GM12872 (cell line): Measurements from ENCODE around the gene SLC1A2.

Source experiments
- CTCF ChIP-seq: IDR thresholded peaks from 3 replicates; pipeline ENCODE4 v1.5.1; 2011; ENCODE audit warnings: low read depth, mild to moderate bottlenecking, low read length, moderate library complexity; ENCODE audit not compliant: insufficient read depth

SLC1A2 gene

DNA sequence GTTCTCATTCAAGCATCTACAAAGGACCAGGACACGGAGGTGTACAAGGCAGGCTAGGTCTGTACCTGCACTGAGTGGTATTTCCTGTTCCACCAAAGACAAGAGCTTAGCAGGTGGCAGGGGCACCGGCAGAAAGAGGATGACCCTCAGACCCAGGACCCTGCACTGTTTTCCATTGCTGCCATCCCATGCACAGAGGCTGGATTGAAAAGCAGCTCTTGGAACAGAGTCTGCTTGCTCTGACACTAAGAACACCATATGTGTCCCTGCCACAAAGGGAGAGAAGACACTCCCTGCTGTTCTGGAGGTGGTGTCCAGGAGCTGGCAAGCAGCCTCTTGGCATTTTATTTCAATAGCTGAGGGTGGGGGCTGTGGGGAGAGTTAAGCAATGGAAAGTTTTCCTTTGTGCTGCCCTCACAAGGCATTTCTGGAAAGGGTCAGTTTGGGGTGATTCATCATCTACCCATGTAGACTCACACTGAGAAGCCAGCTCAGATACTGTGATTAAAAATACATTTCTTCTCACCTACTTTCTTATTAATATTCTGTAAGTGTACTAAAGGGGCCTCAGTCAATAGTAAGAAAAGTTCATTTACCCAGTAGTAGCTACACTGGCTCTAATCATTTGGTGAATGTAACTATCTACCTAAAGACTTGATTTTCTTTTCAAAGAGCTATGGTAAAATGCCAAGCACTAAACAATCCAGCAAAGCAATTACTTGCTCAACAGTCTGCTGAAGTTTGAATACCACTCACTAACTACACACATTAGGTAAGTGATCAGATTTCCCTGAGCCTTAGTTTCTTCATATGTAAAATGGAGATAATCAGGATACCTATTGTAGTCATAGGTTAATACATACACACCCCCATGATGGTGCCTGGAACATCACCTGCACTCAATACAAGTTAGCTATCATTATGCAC is 55.2 kb downstream of the SLC1A2 start:
- no peak for TF ChIP-seq CTCF

- TF ChIP-seq CTCF = no peak
These were observed 56.0 kb downstream of the SLC1A2 start for GRCh38 chr11:35363246-35363801.

GRCh38 chr11:35362521-35362980 is 56.8 kb downstream of the SLC1A2 start:
- no peak for TF ChIP-seq CTCF

- no peak for TF ChIP-seq CTCF
These were observed 59.3 kb downstream of the SLC1A2 start for GRCh38 chr11:35360055-35360530.

GRCh38 chr11:35359321-35360054 is 59.9 kb downstream of the SLC1A2 start:
- no peak for TF ChIP-seq CTCF

GRCh38 chr11:35358391-35358790 is 61.0 kb downstream of the SLC1A2 start:
- TF ChIP-seq CTCF = no peak

DNA sequence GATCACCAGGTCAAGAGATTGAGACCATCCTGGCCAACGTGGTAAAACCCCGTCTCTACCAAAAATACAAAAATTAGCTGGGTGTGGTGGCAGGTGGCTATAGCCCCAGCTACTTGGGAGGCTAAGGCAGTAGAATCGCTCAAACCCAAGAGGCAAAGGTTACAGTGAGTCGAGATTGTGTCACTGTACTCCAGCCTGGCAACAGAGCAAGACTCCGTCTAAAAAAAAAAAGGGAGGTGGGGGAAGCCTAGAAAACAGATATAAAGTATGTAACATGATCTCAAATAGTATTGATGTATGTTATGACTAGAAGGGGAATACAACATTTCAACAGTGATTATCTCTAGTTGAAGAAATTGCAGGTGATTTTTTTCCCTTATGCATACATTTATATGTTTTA is 61.4 kb downstream of the SLC1A2 start:
- no peak for TF ChIP-seq CTCF
